ENCODE measurements around the gene PLGRKT.

PLGRKT gene

GRCh38 chr9:5449521-5450358, 12.0 kb upstream of the PLGRKT start:
- no peak for TF ChIP-seq CTCF (IDR thresholded peaks at IDR 0.05)
- no peaks in the 10 kb centered on the region for H3K36me3 ChIP-seq (ENCODE audit: control insufficient read depth, insufficient read depth, low read length)
- no peaks in the 10 kb centered on the region for H3K9me3 ChIP-seq (ENCODE audit: control insufficient read depth, low read length)
- no peaks in the 10 kb centered on the region for H3K79me2 ChIP-seq
- peak overlapping the region; percentile 52 for H3K4me2 ChIP-seq (ENCODE audit: low read length)
- peak overlapping the region; percentile 28 for H3K9ac ChIP-seq
- no peaks in the 10 kb centered on the region for H3K27me3 ChIP-seq (ENCODE audit: control insufficient read depth, insufficient read depth, low read length)
- peaks cover 4% of the 10 kb centered on the region for H3K4me1 ChIP-seq
- peak overlapping the region; percentile 58 for H3K4me3 ChIP-seq (ENCODE audit: low read depth, low read length)
- H2AFZ ChIP-seq, result peak overlapping the region; percentile 89
- H3K27ac ChIP-seq, result peak overlapping the region; percentile 87

- Histone ChIP-seq H3K9me3 (ENCODE audit: control insufficient read depth, low read length) (no peaks in the 10 kb centered on the region), H3K27ac (no peak overlapping the region), H3K9ac (no peak overlapping the region), H3K36me3 (ENCODE audit: control insufficient read depth, insufficient read depth, low read length) (no peaks in the 10 kb centered on the region), H3K4me2 (ENCODE audit: low read length) (no peak overlapping the region), H3K79me2 (no peaks in the 10 kb centered on the region), H3K4me3 (ENCODE audit: low read depth, low read length) (no peak overlapping the region), H3K27me3 (ENCODE audit: control insufficient read depth, insufficient read depth, low read length) (no peaks in the 10 kb centered on the region), H3K4me1 (peaks cover 4% of the 10 kb centered on the region), H2AFZ (peak overlapping the region; percentile 89)
- no peak for TF ChIP-seq CTCF (IDR thresholded peaks at IDR 0.05)
Observed at GRCh38 chr9:5448461-5449435, 11.0 kb upstream of the PLGRKT start.

GRCh38 chr9:5448016-5448415, 10.3 kb upstream of the PLGRKT start:
- H3K4me2 ChIP-seq (ENCODE audit: low read length), result no peak overlapping the region
- no peak overlapping the region for H3K9ac ChIP-seq
- peaks cover 4% of the 10 kb centered on the region for H3K4me1 ChIP-seq
- H3K79me2 ChIP-seq, result no peaks in the 10 kb centered on the region
- TF ChIP-seq CTCF (IDR thresholded peaks at IDR 0.05), result no peak
- peak overlapping the region; percentile 54 for H2AFZ ChIP-seq
- no peak overlapping the region for H3K27ac ChIP-seq
- H3K27me3 ChIP-seq (ENCODE audit: control insufficient read depth, insufficient read depth, low read length), result no peaks in the 10 kb centered on the region
- no peak overlapping the region for H3K4me3 ChIP-seq (ENCODE audit: low read depth, low read length)
- H3K36me3 ChIP-seq (ENCODE audit: control insufficient read depth, insufficient read depth, low read length), result no peaks in the 10 kb centered on the region
- no peaks in the 10 kb centered on the region for H3K9me3 ChIP-seq (ENCODE audit: control insufficient read depth, low read length)

GRCh38 chr9:5447337-5447736, 9.6 kb upstream of the PLGRKT start:
- no peaks in the 10 kb centered on the region for H3K36me3 ChIP-seq (ENCODE audit: control insufficient read depth, insufficient read depth, low read length)

More at GRCh38 chr9:5447337-5447736, 9.6 kb upstream of the PLGRKT start:
- Histone ChIP-seq H2AFZ (peak overlapping the region; percentile 54), H3K79me2 (no peaks in the 10 kb centered on the region), H3K9ac (no peak overlapping the region), H3K27me3 (ENCODE audit: control insufficient read depth, insufficient read depth, low read length) (no peaks in the 10 kb centered on the region), H3K9me3 (ENCODE audit: control insufficient read depth, low read length) (no peaks in the 10 kb centered on the region), H3K4me1 (peaks cover 4% of the 10 kb centered on the region), H3K4me3 (ENCODE audit: low read depth, low read length) (no peak overlapping the region), H3K4me2 (ENCODE audit: low read length) (no peak overlapping the region), H3K27ac (no peak overlapping the region)
- no peak for TF ChIP-seq CTCF (IDR thresholded peaks at IDR 0.05)

Measured in parathyroid adenoma (tissue), 2 donors.